Neutrophil (primary cell): Measurements from ENCODE around the gene DNAH10.

Source experiments
- H3K27ac ChIP-seq: fragments of 200-600 bp; sonication (generic); 2 replicates; pipeline ENCODE4 v1.5.1; 2016; ENCODE audit warnings: mild to moderate bottlenecking, moderate library complexity
- H3K27me3 ChIP-seq: fragments of 200-600 bp; sonication (generic); 2 replicates; pipeline ENCODE4 v1.6.0; 2016; ENCODE audit warnings: mild to moderate bottlenecking
- H3K36me3 ChIP-seq: fragments of 200-600 bp; sonication (generic); 2 replicates; pipeline ENCODE4 v1.5.1; 2017
- H3K4me1 ChIP-seq, 2 experiments: fragments of 200-600 bp in 1 of 2; sonication (generic) in 1 of 2; 1 replicate in 1 of 2; 2 replicates in 1 of 2; pipeline versions ENCODE4 v1.5.1 to v1.6.1; 2013 to 2016; ENCODE audit warnings: low read depth in 1 of 2, low read length in 1 of 2, mild to moderate bottlenecking in 1 of 2, moderate library complexity in 1 of 2; ENCODE audit not compliant: control insufficient read depth in 1 of 2, insufficient read depth in 1 of 2
- H3K4me3 ChIP-seq, 2 experiments: fragments of 200-600 bp in 1 of 2; sonication (generic) in 1 of 2; 1 replicate in 1 of 2; 2 replicates in 1 of 2; pipeline ENCODE4 v1.5.1; 2013 to 2016; ENCODE audit warnings: low read depth in 1 of 2, low read length in 1 of 2, mild to moderate bottlenecking in 1 of 2, moderate library complexity in 1 of 2
- H3K9me3 ChIP-seq: fragments of 200-600 bp; sonication (generic); 2 replicates; pipeline ENCODE4 v1.5.1; 2016
- TF ChIP-seq, protein P1 (sequence below): fragments of 200-600 bp; sonication (generic); IDR thresholded peaks from 2 replicates; pipeline ENCODE4 v1.5.1; 2016; ENCODE audit warnings: antibody characterized with exemption

DNAH10 gene

GRCh38 chr12:123971770-123972456 lies 209.8 kb downstream of the DNAH10 start:
- TF ChIP-seq, protein P1, sequence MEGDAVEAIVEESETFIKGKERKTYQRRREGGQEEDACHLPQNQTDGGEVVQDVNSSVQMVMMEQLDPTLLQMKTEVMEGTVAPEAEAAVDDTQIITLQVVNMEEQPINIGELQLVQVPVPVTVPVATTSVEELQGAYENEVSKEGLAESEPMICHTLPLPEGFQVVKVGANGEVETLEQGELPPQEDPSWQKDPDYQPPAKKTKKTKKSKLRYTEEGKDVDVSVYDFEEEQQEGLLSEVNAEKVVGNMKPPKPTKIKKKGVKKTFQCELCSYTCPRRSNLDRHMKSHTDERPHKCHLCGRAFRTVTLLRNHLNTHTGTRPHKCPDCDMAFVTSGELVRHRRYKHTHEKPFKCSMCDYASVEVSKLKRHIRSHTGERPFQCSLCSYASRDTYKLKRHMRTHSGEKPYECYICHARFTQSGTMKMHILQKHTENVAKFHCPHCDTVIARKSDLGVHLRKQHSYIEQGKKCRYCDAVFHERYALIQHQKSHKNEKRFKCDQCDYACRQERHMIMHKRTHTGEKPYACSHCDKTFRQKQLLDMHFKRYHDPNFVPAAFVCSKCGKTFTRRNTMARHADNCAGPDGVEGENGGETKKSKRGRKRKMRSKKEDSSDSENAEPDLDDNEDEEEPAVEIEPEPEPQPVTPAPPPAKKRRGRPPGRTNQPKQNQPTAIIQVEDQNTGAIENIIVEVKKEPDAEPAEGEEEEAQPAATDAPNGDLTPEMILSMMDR, result no peak
- Histone ChIP-seq H3K4me3 (peak overlapping the region; percentile 59 to 64), H3K4me1 (peaks cover 14 to 16% of the 10 kb centered on the region in 2 experiments), H3K36me3 (no peaks in the 10 kb centered on the region), H3K27me3 (peaks cover 48% of the 10 kb centered on the region), H3K27ac (peak overlapping the region; percentile 48), H3K9me3 (no peaks in the 10 kb centered on the region)

- Histone ChIP-seq H3K27ac (peak within 1 kb of the TSS; percentile 48), H3K9me3 (no peaks in the 10 kb centered on the region), H3K36me3 (no peaks in the 10 kb centered on the region), H3K4me3 (peak within 1 kb of the TSS; percentile 59 to 83), H3K4me1 (peaks cover 14 to 16% of the 10 kb centered on the region in 2 experiments), H3K27me3 (peaks cover 48% of the 10 kb centered on the region)
- TF ChIP-seq, protein P1, result peak; percentile 10
Measured at GRCh38 chr12:123972457-123973401, 210.6 kb downstream of the DNAH10 start, which contains the start of the genes CCDC92 and ZNF664. Gene CCDC92, minus strand, starts transcription at chr12:123972831. Its CDS starts 28,526 bp downstream, at chr12:123944305. Gene ZNF664, plus strand, starts transcription at chr12:123973215. Its CDS starts 38,930 bp downstream, at chr12:124012145.

DNA sequence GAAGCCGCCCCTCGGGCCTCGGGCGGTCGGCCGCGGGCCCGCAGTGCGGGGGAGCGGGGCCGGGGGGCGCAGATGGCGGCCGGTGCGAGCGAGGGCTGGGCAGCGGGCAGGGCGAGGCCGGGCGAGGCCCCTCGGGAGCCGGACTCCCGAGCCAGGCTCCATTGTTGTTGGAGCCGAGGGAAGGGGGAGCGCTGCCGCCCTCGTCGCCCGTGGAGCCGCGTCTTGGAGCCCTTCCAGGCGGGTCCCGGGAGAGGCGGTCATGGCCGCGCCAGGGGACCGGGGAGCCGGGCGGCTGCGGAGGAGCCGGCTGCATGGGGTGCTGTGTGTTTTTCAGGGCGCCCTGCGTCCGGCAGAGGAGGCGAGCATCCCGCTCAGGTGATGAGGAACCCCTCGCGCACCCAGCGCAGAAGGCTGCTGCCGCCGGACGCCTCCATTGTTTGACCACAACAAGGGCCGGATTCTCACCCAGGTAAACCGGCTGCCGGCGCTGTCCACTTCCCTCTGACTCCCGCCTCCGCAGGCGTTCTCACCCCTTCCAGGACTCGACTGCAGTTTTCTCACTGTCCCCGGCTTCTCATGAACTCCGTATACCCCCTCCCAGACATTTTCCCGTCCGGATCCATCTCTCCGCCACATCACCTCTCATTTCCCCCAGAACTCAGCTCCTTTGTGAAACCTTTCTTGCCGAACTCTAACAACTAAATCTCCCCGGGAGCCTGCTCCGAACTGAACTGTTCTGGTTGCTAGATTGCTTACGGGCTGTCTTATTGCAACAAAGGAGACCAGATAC lies 211.6 kb downstream of the DNAH10 start:
- TF ChIP-seq, protein P1, result no peak
- H3K27me3 ChIP-seq, result peaks cover 48% of the 10 kb centered on the region
- no peaks in the 10 kb centered on the region for H3K36me3 ChIP-seq
- H3K27ac ChIP-seq, result no peak overlapping the region
- H3K4me1 ChIP-seq, result peaks cover 14 to 16% of the 10 kb centered on the region in 2 experiments
- H3K4me3 ChIP-seq, result peak overlapping the region; percentile 59 to 83
- no peaks in the 10 kb centered on the region for H3K9me3 ChIP-seq

- Histone ChIP-seq H3K9me3 (no peaks in the 10 kb centered on the region), H3K27me3 (peaks cover 32% of the 10 kb centered on the region), H3K4me3 (no peak overlapping the region), H3K27ac (no peak overlapping the region), H3K36me3 (no peaks in the 10 kb centered on the region), H3K4me1 (peaks cover 14 to 16% of the 10 kb centered on the region in 2 experiments)
- TF ChIP-seq, protein P1, result no peak
Measured at GRCh38 chr12:123976227-123976826, 214.2 kb downstream of the DNAH10 start.

- TF ChIP-seq, protein P1, result no peak
- H3K4me1 ChIP-seq, result no peaks in the 10 kb centered on the region
- no peaks in the 10 kb centered on the region for H3K9me3 ChIP-seq
- H3K36me3 ChIP-seq, result no peaks in the 10 kb centered on the region
- H3K27me3 ChIP-seq, result peaks cover 6% of the 10 kb centered on the region
- no peak overlapping the region for H3K4me3 ChIP-seq
- H3K27ac ChIP-seq, result no peak overlapping the region
Measured at GRCh38 chr12:123979566-123979965, 217.5 kb downstream of the DNAH10 start.
